Gastrocnemius medialis (tissue), 4 donors: Measurements from ENCODE around the gene FBXO17.

ENCODE experiments used
- POLR2A ChIP-seq, 2 donors: fragments of 450-650 bp; IDR thresholded peaks; one replicate each; pipeline ENCODE4 v1.6.1; 2017; ENCODE audit warnings: antibody characterized with exemption in 2 of 2, mild to moderate bottlenecking in 2 of 2, moderate library complexity in 2 of 2
- TF ChIP-seq, protein P1 (sequence below), 5 experiments: fragments of 450-650 bp in 3 of 5; fragments of 200-600 bp in 2 of 5; sonication (generic) in 2 of 5; IDR thresholded peaks in 4 of 5; conservative IDR thresholded peaks in 1 of 5; 1 replicate in 4 of 5; 2 replicates in 1 of 5; pipeline ENCODE4 v1.5.1; 2016 to 2019; ENCODE audit warnings: antibody characterized with exemption in 5 of 5, mild to moderate bottlenecking in 3 of 5, moderate library complexity in 3 of 5

DNA sequence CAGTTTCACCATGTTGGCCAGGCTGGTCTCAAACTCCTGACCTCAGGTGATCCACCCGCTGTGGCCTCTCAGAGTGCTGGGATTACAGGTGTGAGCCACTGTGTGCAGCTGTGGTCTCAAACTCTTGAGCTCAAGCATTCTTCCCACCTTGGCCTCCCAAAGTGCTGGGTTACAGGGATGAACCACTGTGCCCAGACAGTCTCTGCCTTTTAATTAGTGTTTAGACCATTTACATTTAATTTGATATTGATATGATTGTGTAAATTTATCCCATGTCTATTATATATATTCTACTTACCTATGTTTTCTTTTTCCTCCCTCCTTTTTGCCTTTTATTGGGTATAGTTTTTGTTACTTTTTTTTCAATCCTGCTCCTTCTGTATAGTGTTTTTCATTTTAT is 73.9 kb downstream of the FBXO17 start:
- TF ChIP-seq, protein P1, sequence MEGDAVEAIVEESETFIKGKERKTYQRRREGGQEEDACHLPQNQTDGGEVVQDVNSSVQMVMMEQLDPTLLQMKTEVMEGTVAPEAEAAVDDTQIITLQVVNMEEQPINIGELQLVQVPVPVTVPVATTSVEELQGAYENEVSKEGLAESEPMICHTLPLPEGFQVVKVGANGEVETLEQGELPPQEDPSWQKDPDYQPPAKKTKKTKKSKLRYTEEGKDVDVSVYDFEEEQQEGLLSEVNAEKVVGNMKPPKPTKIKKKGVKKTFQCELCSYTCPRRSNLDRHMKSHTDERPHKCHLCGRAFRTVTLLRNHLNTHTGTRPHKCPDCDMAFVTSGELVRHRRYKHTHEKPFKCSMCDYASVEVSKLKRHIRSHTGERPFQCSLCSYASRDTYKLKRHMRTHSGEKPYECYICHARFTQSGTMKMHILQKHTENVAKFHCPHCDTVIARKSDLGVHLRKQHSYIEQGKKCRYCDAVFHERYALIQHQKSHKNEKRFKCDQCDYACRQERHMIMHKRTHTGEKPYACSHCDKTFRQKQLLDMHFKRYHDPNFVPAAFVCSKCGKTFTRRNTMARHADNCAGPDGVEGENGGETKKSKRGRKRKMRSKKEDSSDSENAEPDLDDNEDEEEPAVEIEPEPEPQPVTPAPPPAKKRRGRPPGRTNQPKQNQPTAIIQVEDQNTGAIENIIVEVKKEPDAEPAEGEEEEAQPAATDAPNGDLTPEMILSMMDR (IDR thresholded peaks at IDR 0.05 in 4 of 5, conservative IDR thresholded peaks at IDR 0.05 in 1 of 5): no peak
- TF ChIP-seq POLR2A (IDR thresholded peaks at IDR 0.05): no peak
